Fibroblast of pulmonary artery (primary cell): Measurements from ENCODE around the gene WDR90.

Experiments used
- DNase-seq: peaks from one replicate; pipeline ENCODE4 v3.0.0-alpha.2; 2010; ENCODE audit warnings: low read depth
- H3K4me3 ChIP-seq: replicated peaks from 2 replicates; pipeline ENCODE4 v1.5.1; 2011; ENCODE audit warnings: low read depth, mild to moderate bottlenecking, control low read depth, low read length, moderate library complexity
- TF ChIP-seq, protein P1 (sequence below): IDR thresholded peaks from 2 replicates; pipeline ENCODE4 v1.5.1; 2011; ENCODE audit warnings: mild to moderate bottlenecking, control low read depth, low read length, inconsistent platforms; ENCODE audit errors: missing control alignments

Gene WDR90

DNA sequence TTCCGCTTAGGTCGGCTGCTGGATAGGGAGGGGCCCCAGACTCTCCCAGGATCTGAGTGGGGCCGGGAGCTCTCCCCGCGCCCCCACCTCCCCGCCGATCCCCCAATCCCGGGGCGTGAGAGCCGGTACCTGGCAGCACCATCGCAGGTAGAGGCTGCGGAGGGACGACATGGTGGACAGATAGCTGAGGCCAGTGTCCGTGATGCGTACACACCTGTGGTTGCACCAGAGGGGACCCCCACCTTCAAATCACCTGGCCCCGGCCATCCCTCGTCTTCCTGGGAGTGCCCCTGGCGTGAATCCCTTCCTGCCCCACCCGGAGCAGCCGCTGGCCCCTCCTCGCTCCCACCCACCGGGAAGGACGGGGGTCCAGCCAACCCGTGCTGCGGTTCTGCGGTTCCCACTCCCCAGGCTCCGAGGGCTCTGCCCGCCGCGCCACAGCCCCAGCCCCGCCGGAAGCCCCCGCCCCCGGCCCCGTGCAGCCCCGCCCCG, 45.7 kb downstream of the WDR90 start:
- DNase-seq: no peak
- no peak overlapping the region for H3K4me3 ChIP-seq
- TF ChIP-seq, protein P1, sequence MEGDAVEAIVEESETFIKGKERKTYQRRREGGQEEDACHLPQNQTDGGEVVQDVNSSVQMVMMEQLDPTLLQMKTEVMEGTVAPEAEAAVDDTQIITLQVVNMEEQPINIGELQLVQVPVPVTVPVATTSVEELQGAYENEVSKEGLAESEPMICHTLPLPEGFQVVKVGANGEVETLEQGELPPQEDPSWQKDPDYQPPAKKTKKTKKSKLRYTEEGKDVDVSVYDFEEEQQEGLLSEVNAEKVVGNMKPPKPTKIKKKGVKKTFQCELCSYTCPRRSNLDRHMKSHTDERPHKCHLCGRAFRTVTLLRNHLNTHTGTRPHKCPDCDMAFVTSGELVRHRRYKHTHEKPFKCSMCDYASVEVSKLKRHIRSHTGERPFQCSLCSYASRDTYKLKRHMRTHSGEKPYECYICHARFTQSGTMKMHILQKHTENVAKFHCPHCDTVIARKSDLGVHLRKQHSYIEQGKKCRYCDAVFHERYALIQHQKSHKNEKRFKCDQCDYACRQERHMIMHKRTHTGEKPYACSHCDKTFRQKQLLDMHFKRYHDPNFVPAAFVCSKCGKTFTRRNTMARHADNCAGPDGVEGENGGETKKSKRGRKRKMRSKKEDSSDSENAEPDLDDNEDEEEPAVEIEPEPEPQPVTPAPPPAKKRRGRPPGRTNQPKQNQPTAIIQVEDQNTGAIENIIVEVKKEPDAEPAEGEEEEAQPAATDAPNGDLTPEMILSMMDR: no peak

GRCh38 chr16:695355-696089, 46.4 kb downstream of the WDR90 start:
- no peak for DNase-seq
- TF ChIP-seq, protein P1: no peak
- H3K4me3 ChIP-seq: no peak overlapping the region

DNA sequence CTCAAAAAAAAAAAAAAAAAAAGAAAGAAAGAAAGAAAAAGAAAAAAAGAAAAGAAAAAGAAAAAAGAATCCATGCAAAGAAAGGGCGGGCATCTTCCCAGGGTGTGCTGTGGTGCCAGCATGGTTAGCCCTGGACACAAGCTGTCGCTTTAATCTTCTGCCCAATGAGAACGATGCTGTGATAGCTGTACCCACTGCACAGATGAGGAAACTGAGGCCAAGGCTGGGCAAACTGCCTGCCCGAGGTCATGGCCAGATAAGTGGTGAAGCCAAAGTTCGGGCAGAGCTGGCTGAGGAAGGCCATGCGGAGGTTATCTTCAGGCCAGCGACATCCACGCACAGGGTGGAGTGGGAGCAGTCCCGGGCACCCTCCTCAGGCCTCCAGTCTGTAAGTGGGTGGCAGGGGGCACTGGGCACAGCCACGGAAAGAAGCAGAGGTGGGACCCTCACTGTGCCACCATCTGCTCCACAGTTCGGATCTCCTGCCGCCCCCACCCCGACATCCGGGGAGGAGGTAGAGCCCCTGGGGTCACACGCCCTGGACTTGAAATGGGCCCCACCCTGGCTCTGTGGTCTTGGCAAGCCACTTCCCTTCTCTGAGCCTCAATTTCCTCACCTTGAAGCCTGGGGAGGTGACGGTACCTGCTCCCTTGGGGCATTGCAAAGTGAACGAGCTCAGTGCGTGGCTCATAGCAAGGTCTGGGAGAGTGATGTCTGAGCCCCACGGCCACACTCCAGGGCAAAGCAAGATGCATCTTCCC, 49.9 kb downstream of the WDR90 start:
- TF ChIP-seq, protein P1: no peak
- no peak overlapping the region for H3K4me3 ChIP-seq
- DNase-seq: no peak

DNA sequence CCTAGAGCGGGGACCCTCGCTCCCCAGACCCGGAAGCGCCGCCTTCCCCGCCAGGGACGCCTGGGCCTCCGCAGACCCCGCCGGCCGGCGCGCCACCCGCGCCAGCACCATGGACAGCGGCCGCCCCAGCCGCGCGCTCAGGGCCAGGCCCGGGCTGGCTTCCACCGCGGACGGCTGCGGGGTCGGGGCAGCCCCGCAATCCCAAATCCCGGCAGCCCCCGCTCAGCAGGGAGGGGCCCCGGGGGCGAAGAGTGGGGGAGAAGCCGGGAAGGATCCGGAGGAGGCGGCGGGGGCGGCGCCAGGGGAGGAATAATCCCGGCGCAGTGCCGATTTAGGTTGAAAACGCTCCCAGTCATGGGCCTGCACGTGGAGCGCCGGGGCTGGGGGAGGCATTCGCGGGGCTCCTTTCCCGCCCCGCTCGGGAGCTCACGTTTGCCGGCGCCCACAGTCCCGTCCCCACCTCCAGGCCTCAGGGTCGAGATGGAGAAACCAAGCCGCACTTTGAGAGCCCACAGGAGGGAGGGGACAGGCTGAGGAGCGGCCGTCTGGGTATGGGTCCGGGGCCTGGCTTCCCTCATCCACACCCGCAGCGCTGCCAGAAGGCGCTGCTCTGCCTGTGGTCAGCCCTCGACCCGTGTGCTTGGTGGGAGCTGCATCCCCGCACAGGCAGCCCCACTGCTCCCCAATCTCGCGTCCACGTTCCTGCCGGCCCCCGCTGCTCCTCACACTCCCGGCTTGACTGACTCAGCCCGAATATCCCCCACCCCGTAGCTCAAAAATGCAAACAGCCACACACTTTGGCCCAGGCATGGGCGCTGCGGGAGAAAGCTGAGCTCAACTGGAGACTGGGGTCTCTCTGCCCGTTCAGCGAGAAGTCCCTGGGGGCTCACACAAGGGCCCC, 51.8 kb downstream of the WDR90 start:
- no peak overlapping the region for H3K4me3 ChIP-seq
- TF ChIP-seq, protein P1: no peak
- no peak for DNase-seq

DNA sequence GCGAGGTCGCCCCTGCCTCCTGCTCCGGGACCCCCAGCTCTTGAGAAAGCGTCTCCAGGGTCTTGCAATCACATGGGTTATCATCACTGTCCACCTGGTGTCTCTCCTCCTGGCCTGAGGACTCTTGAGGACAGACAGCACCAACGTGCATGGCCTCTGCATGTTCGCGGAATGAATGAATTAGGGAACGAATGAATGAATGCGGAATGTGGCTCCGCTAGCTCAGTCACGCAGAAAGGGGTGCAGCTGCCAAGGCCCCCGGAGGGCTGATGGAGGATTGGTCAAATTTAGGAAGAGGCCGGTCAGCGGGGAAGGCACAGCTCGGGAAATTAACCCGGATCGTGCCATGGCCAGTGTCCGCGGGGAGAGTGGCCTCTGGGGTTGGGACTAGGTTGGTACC, 53.2 kb downstream of the WDR90 start:
- no peak overlapping the region for H3K4me3 ChIP-seq
- DNase-seq: no peak
- TF ChIP-seq, protein P1: no peak

- TF ChIP-seq, protein P1: no peak
- no peak for DNase-seq
- no peak overlapping the region for H3K4me3 ChIP-seq
Observed at GRCh38 chr16:703406-703805, 54.2 kb downstream of the WDR90 start.
